T-cell (primary cell): ENCODE data around the gene PLIN5. TPM values are rescaled to one million over a fixed set of nuclear protein-coding genes. Genes with fewer than 3 reads are reported as not detected.
"Not testable (repeated sequence)": the region's sequence is repeated elsewhere in the genome, so short reads cannot be mapped to it uniquely, and the experiment has no call there.

Experiments used
- ATAC-seq, 4 experiments: fragments of 200-7000 bp in 3 of 4; fragments of 150-1000 bp in 1 of 4; cut with Tn5 transposase; replicated peaks in 1 of 4; 1 replicate in 3 of 4; 2 replicates in 1 of 4; pipeline ENCODE4 v1.10.0; 2021; ENCODE audit warnings: moderate library complexity in 3 of 4, mild to moderate bottlenecking in 2 of 4, moderate number of reproducible peaks in 1 of 4
- CTCF ChIA-PET, 2 donors: fragments of 300-600 bp; sonication (Branson Sonifier 250); formaldehyde crosslinking; loops; one replicate each; lab custom pipeline; 2022; ENCODE audit warnings: antibody characterized with exemption in 2 of 2; lab: Charles Lee
- POLR2A ChIA-PET, 2 donors: fragments of 300-600 bp; sonication (Branson Sonifier 250); formaldehyde crosslinking; loops; one replicate each; lab custom pipeline; 2022; ENCODE audit warnings: antibody characterized with exemption in 2 of 2; lab: Charles Lee
- DNase-seq, 35 experiments: peaks; one replicate each; pipeline versions ENCODE4 v3.0.0 to v3.0.0-alpha.2; 2013 to 2023
- H3K27ac ChIP-seq: one replicate; pipeline ENCODE4 v1.5.1; 2013; ENCODE audit warnings: low read length
- H3K27me3 ChIP-seq, 2 experiments: replicated peaks in 1 of 2; 1 replicate in 1 of 2; 2 replicates in 1 of 2; pipeline versions ENCODE4 v1.6.1 to v1.7.0; 2013; ENCODE audit warnings: low read length in 1 of 2, mixed read lengths in 1 of 2; ENCODE audit not compliant: control insufficient read depth in 2 of 2, insufficient read depth in 2 of 2; ENCODE audit errors: extremely low read depth in 1 of 2
- H3K36me3 ChIP-seq, 2 donors: 1 replicate in 1 of 2; 2 replicates in 1 of 2; pipeline versions ENCODE4 v1.6.1 to v1.7.0; 2013; ENCODE audit warnings: low read length in 1 of 2; ENCODE audit not compliant: control insufficient read depth in 2 of 2, insufficient read depth in 1 of 2; ENCODE audit errors: extremely low read depth in 1 of 2
- H3K4me1 ChIP-seq, 2 experiments: 1 replicate in 1 of 2; 2 replicates in 1 of 2; pipeline versions ENCODE4 v1.6.1 to v1.7.0; 2013; ENCODE audit warnings: low read length in 2 of 2, mixed read lengths in 1 of 2; ENCODE audit not compliant: insufficient read depth in 2 of 2, control insufficient read depth in 1 of 2; ENCODE audit errors: extremely low read depth in 1 of 2
- H3K4me3 ChIP-seq, 2 donors: 1 replicate in 1 of 2; 2 replicates in 1 of 2; pipeline versions ENCODE4 v1.5.1 to v1.7.0; 2013; ENCODE audit warnings: mild to moderate bottlenecking in 2 of 2, low read length in 1 of 2, moderate library complexity in 1 of 2; ENCODE audit not compliant: control insufficient read depth in 1 of 2; ENCODE audit errors: extremely low read depth in 1 of 2
- H3K9me3 ChIP-seq: 2 replicates; pipeline ENCODE4 v1.7.0; 2013
- H3K27ac Mint-ChIP-seq, 2 donors: one replicate each; pipeline ENCODE4 v1.8.0; 2020 to 2021; ENCODE audit warnings: mild to moderate bottlenecking in 2 of 2, mixed read lengths in 2 of 2
- H3K27me3 Mint-ChIP-seq, 2 donors: one replicate each; pipeline ENCODE4 v1.8.0; 2021 to 2022; ENCODE audit warnings: mixed read lengths in 2 of 2
- H3K36me3 Mint-ChIP-seq: one replicate; pipeline ENCODE4 v1.8.0; 2021; ENCODE audit warnings: mixed read lengths
- H3K4me1 Mint-ChIP-seq, 3 donors: one replicate each; pipeline ENCODE4 v1.8.0; 2020 to 2022; ENCODE audit warnings: mixed read lengths in 3 of 3, mild to moderate bottlenecking in 1 of 3
- H3K4me3 Mint-ChIP-seq, 3 donors: one replicate each; pipeline ENCODE4 v1.8.0; 2020 to 2022; ENCODE audit warnings: mild to moderate bottlenecking in 3 of 3, mixed read lengths in 3 of 3, moderate library complexity in 3 of 3
- H3K9me3 Mint-ChIP-seq, 3 donors: one replicate each; pipeline ENCODE4 v1.8.0; 2020 to 2022; ENCODE audit warnings: mixed read lengths in 3 of 3
- WGBS: methylation state at CpG from one replicate; pipeline ENCODE4 v1.1.5; 2013; ENCODE audit warnings: missing lambda C conversion rate; ENCODE audit not compliant: insufficient coverage; 5-methylcytosine and 5-hydroxymethylcytosine counted together
- total RNA-seq, 35 experiments: library from RNA in 6 of 35; stranded (reverse) in 6 of 35; fragments of 120-200 nt in 1 of 35; gene quantifications; one replicate each; pipeline versions ENCODE4 v1.2.1 to v1.2.4 and lab custom pipeline; 2013 to 2026

PLIN5 gene
- total RNA-seq, 5 donors from 2014 or later (not counting 1 experiment from before 2014, with no cell fraction given), result 0.14 to 2.3 (median 0.99) TPM

GRCh38 chr19:4533334-4533733 is 1.7 kb downstream of the PLIN5 start:
- DNase-seq, result no peak
- no peak overlapping the region for H3K4me3 Mint-ChIP-seq
- H3K9me3 Mint-ChIP-seq, result no peaks in the 10 kb centered on the region
- POLR2A ChIA-PET, result no interaction called here
- H3K9me3 ChIP-seq, result no peaks in the 10 kb centered on the region
- H3K36me3 ChIP-seq, result no peaks in the 10 kb centered on the region
- H3K27ac ChIP-seq, result no peak overlapping the region
- H3K4me1 ChIP-seq, result peaks cover 0 to 11% of the 10 kb centered on the region in 2 experiments
- H3K4me1 Mint-ChIP-seq, result peaks cover 4 to 7% (median 5%) of the 10 kb centered on the region in 3 donors
- CTCF ChIA-PET, result no interaction called here
- ATAC-seq, result no peak
- peaks cover 3 to 50% of the 10 kb centered on the region in 2 experiments for H3K27me3 ChIP-seq
- H3K36me3 Mint-ChIP-seq, result no peaks in the 10 kb centered on the region
- H3K27me3 Mint-ChIP-seq, result peaks cover 0 to 19% of the 10 kb centered on the region in 2 donors
- 87% methylated on average over 7 of the region's 9 CpGs for WGBS
- no peak overlapping the region for H3K4me3 ChIP-seq
- H3K27ac Mint-ChIP-seq, result no peak overlapping the region

DNA sequence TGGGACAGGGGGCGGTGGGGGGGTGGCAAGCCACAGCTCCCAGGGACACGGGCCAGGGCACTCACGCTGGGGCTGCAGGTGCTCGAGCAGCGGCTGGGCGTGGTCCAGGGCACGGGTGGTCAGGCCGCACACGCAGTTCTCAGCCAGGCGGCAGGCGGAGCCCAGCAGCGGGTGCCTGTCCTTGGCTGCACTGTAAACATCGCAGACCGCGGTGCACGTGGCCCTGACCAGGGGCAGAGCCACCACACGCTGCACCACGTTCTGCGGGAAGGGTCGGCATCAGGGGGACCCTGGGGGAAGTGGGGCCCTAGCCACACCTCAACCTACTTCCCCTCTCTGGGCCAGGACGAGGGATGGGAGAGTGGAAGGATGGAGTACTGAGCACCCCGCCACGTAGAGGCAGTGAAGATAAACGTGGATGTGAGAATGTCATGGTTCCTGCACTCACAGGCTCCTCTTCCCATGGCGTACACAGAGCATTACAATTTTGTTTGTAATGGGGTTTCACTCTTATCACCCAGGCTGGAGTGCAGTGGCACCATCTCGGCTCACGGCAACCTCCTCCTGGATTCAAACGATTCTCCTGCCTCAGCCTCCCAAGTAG is 3.4 kb downstream of the PLIN5 start:
- H3K27ac Mint-ChIP-seq, result no peak overlapping the region
- no peak overlapping the region for H3K4me3 ChIP-seq
- no peak for ATAC-seq
- H3K36me3 Mint-ChIP-seq, result no peaks in the 10 kb centered on the region
- H3K27me3 Mint-ChIP-seq, result peaks cover 0 to 9% of the 10 kb centered on the region in 2 donors
- peaks cover 4 to 7% (median 5%) of the 10 kb centered on the region in 3 donors for H3K4me1 Mint-ChIP-seq
- 69% methylated on average over 18 of the region's 28 CpGs for WGBS
- POLR2A ChIA-PET, result no interaction called here
- H3K4me1 ChIP-seq, result peaks cover 0 to 11% of the 10 kb centered on the region in 2 experiments
- CTCF ChIA-PET, result no interaction called here
- H3K9me3 ChIP-seq, result no peaks in the 10 kb centered on the region
- H3K4me3 Mint-ChIP-seq, result no peak overlapping the region
- no peaks in the 10 kb centered on the region for H3K36me3 ChIP-seq
- DNase-seq, result no peak
- no peak overlapping the region for H3K27ac ChIP-seq
- H3K27me3 ChIP-seq, result peaks cover 2 to 36% of the 10 kb centered on the region in 2 experiments
- no peaks in the 10 kb centered on the region for H3K9me3 Mint-ChIP-seq

- Histone ChIP-seq H3K9me3 (no peaks in the 10 kb centered on the region), H3K4me3 (no peak overlapping the region), H3K4me1 (peaks cover 0 to 4% of the 10 kb centered on the region in 2 experiments), H3K27ac (no peak overlapping the region), H3K27me3 (peaks cover 2 to 21% of the 10 kb centered on the region in 2 experiments), H3K36me3 (no peaks in the 10 kb centered on the region)
- CTCF ChIA-PET, result interaction anchor here (0.7 kb wide), 2 partner anchors 500 to 1768 kb away, joined by 3 to 5 read pairs; no protein-coding TSS in a partner anchor
- Mint-ChIP-seq H3K9me3 (no peaks in the 10 kb centered on the region), H3K4me3 (no peak overlapping the region), H3K27me3 (peaks cover 0 to 2% of the 10 kb centered on the region in 2 donors), H3K4me1 (peaks cover 0 to 5% (median 2%) of the 10 kb centered on the region in 3 donors), H3K36me3 (no peaks in the 10 kb centered on the region), H3K27ac (no peak overlapping the region)
- ATAC-seq (no peak), DNase-seq (no peak)
- POLR2A ChIA-PET, result no interaction called here
- WGBS, result 79% methylated on average over 10 of the region's 14 CpGs
Observed at GRCh38 chr19:4529924-4530522, 5.0 kb downstream of the PLIN5 start.

DNA sequence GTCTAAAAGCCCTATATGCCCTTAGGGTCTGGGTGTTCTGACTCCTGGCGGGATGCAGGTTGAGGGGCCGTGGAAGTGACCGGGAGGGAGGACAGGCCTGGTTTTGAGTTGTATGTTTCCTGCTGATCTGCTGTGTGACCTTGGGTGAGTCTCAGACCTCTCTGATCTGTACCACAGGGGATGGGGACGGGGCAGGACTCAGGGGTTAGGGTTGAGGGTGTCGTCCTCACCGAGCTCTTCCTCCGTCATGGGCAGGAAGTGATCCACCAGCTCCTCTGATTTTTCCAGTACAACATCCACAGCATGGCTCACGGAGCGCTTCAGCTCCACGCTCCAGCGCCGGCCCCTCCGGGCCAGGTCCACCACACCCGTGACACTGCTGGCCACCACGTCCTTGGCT is 6.2 kb downstream of the PLIN5 start:
- no peak for DNase-seq
- no peak for ATAC-seq
- H3K9me3 Mint-ChIP-seq, result no peaks in the 10 kb centered on the region
- H3K36me3 ChIP-seq, result no peaks in the 10 kb centered on the region
- H3K27ac ChIP-seq, result no peak overlapping the region
- peaks cover 0 to 6% (median 0%) of the 10 kb centered on the region in 3 donors for H3K4me1 Mint-ChIP-seq
- 90% methylated on average over 11 of the region's 15 CpGs for WGBS
- H3K4me1 ChIP-seq, result no peaks in the 10 kb centered on the region
- H3K4me3 ChIP-seq, result no peak overlapping the region
- no peaks in the 10 kb centered on the region for H3K36me3 Mint-ChIP-seq
- POLR2A ChIA-PET, result no interaction called here
- no peak overlapping the region for H3K27ac Mint-ChIP-seq
- CTCF ChIA-PET, result no interaction called here
- H3K4me3 Mint-ChIP-seq, result no peak overlapping the region
- no peaks in the 10 kb centered on the region for H3K9me3 ChIP-seq
- peaks cover 0 to 2% of the 10 kb centered on the region in 2 donors for H3K27me3 Mint-ChIP-seq
- H3K27me3 ChIP-seq, result peaks cover 2 to 11% of the 10 kb centered on the region in 2 experiments

- DNase-seq, H3K4me1 Mint-ChIP-seq, H3K4me3 Mint-ChIP-seq, H3K27me3 Mint-ChIP-seq, POLR2A ChIA-PET, H3K27ac Mint-ChIP-seq, H3K4me1 ChIP-seq, CTCF ChIA-PET, H3K36me3 Mint-ChIP-seq, ATAC-seq, H3K4me3 ChIP-seq, H3K27ac ChIP-seq, H3K36me3 ChIP-seq, H3K9me3 ChIP-seq, H3K9me3 Mint-ChIP-seq: not testable (repeated sequence)
- peaks cover 2 to 15% of the 10 kb centered on the region in 2 experiments for H3K27me3 ChIP-seq
- 93% methylated on average over 2 of the region's 8 CpGs for WGBS
Observed at GRCh38 chr19:4527377-4527776, 7.6 kb downstream of the PLIN5 start.

DNA sequence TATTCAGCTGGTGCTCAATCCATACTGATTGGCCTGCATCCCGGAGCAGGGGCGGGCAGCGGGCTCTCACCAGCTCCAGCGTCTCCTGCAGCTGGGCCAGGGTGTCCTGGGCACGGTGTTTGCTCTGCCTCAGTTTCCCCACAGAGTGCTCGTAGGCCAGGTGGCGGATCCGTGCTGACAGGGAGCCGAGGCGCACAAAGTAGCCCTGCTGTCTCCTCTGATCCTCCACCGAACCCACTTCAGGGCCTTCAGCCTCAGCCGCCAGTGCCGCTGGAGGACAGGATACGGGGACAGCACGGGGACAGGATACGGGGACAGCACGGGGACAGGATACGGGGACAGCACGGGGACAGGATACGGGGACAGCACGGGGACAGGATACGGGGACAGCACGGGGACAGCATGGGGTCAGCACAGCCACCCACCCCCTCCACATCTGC is 9.4 kb downstream of the PLIN5 start:
- H3K4me3 Mint-ChIP-seq, result no peak overlapping the region
- H3K4me3 ChIP-seq, result no peak overlapping the region
- H3K27me3 ChIP-seq, result peaks cover 0 to 24% of the 10 kb centered on the region in 2 experiments
- ChIA-PET CTCF (interaction anchor here in 1 of 2 donors (0.8 to 0.9 kb wide), 2 partner anchors 54 to 259 kb away, joined by 3 read pairs; partner anchors contain the start of gene HDGFL2), POLR2A (no interaction called here)
- H3K27ac Mint-ChIP-seq, result no peak overlapping the region
- no peak for DNase-seq
- H3K9me3 Mint-ChIP-seq, result no peaks in the 10 kb centered on the region
- H3K36me3 Mint-ChIP-seq, result no peaks in the 10 kb centered on the region
- H3K9me3 ChIP-seq, result no peaks in the 10 kb centered on the region
- peaks cover 0 to 3% of the 10 kb centered on the region in 2 donors for H3K27me3 Mint-ChIP-seq
- peaks cover 0 to 6% (median 0%) of the 10 kb centered on the region in 3 donors for H3K4me1 Mint-ChIP-seq
- H3K4me1 ChIP-seq, result no peaks in the 10 kb centered on the region
- WGBS, result 92% methylated on average over 17 of the region's 23 CpGs
- no peaks in the 10 kb centered on the region for H3K36me3 ChIP-seq
- H3K27ac ChIP-seq, result no peak overlapping the region
- no peak for ATAC-seq
